Measurements from ENCODE around the gene ARHGAP35.
"Not testable (repeated sequence)": the region's sequence is repeated elsewhere in the genome, so short reads cannot be mapped to it uniquely, and the experiment has no call there.

GRCh38 chr19:46871173-46871572 is 10.4 kb downstream of the ARHGAP35 start:
- TF ChIP-seq POLR2AphosphoS5 (IDR thresholded peaks at IDR 0.05; ENCODE audit: low read depth); CTCF (conservative IDR thresholded peaks at IDR 0.05; ENCODE audit: low read depth in 2 of 2); EZH2phosphoT487 (IDR thresholded peaks at IDR 0.05; ENCODE audit: unreplicated experiment); EZH2 (IDR thresholded peaks at IDR 0.05; ENCODE audit: low read depth, unreplicated experiment); CREB1 (CRISPR knock-in tag; IDR thresholded peaks at IDR 0.05; ENCODE audit: low read depth); JUNB (IDR thresholded peaks at IDR 0.05; ENCODE audit: unreplicated experiment); NANOG (IDR thresholded peaks at IDR 0.05; ENCODE audit: borderline replicate concordance); STAT1 (IDR thresholded peaks at IDR 0.05; ENCODE audit: unreplicated experiment); REST (IDR thresholded peaks at IDR 0.05; ENCODE audit: unreplicated experiment); ETS1 (IDR thresholded peaks at IDR 0.05): not testable (repeated sequence)
